NCI-H2029 (cell line): Measurements from ENCODE around the gene SLC9A8.
A peak's percentile ranks its signal among the peaks of the same experiment; 100 is the strongest.
"Not testable (repeated sequence)": the region's sequence is repeated elsewhere in the genome, so short reads cannot be mapped to it uniquely, and the experiment has no call there.

ENCODE experiments used
- DNase-seq: peaks from one replicate; lab custom pipeline; 2025; lab: John Stamatoyannopoulos, UW

Gene SLC9A8

GRCh38 chr20:49851231-49851705 lies 38.6 kb downstream of the SLC9A8 start:
- no peak for DNase-seq

GRCh38 chr20:49851991-49852390 lies 39.4 kb downstream of the SLC9A8 start:
- DNase-seq: no peak

GRCh38 chr20:49852522-49853080 lies 40.0 kb downstream of the SLC9A8 start:
- DNase-seq: no peak

- no peak for DNase-seq
These were observed 41.0 kb downstream of the SLC9A8 start for GRCh38 chr20:49853640-49854039.

GRCh38 chr20:49854190-49854875 lies 41.7 kb downstream of the SLC9A8 start:
- no peak for DNase-seq

- no peak for DNase-seq
These were observed 44.3 kb downstream of the SLC9A8 start for GRCh38 chr20:49856904-49857303.

GRCh38 chr20:49858076-49858585 lies 45.5 kb downstream of the SLC9A8 start:
- DNase-seq: no peak

GRCh38 chr20:49859011-49859410 lies 46.4 kb downstream of the SLC9A8 start:
- DNase-seq: no peak

- no peak for DNase-seq
These were observed 47.2 kb downstream of the SLC9A8 start for GRCh38 chr20:49859807-49860206.

GRCh38 chr20:49861232-49861631 lies 48.6 kb downstream of the SLC9A8 start:
- not testable (repeated sequence) for DNase-seq

GRCh38 chr20:49862607-49863200 lies 50.1 kb downstream of the SLC9A8 start:
- DNase-seq: no peak

GRCh38 chr20:49863666-49864065 lies 51.0 kb downstream of the SLC9A8 start:
- no peak for DNase-seq

- no peak for DNase-seq
These were observed 52.9 kb downstream of the SLC9A8 start for GRCh38 chr20:49865559-49865958.

- DNase-seq: no peak
These were observed 53.4 kb downstream of the SLC9A8 start for GRCh38 chr20:49866051-49866450.

- no peak for DNase-seq
These were observed 55.0 kb downstream of the SLC9A8 start for GRCh38 chr20:49867453-49868215.

GRCh38 chr20:49868538-49868937 lies 55.9 kb downstream of the SLC9A8 start:
- peak; percentile 32 for DNase-seq

GRCh38 chr20:49868964-49869363 lies 56.3 kb downstream of the SLC9A8 start:
- DNase-seq: no peak

GRCh38 chr20:49870261-49870660 lies 57.6 kb downstream of the SLC9A8 start:
- DNase-seq: no peak

GRCh38 chr20:49871391-49871948 lies 58.8 kb downstream of the SLC9A8 start:
- DNase-seq: no peak

GRCh38 chr20:49872056-49872455 lies 59.4 kb downstream of the SLC9A8 start:
- DNase-seq: no peak

- no peak for DNase-seq
These were observed 62.1 kb downstream of the SLC9A8 start for GRCh38 chr20:49874696-49875095.

GRCh38 chr20:49877386-49877921 lies 64.8 kb downstream of the SLC9A8 start:
- DNase-seq: no peak
